ENCODE measurements around the gene HDAC2.

GRCh38 chr6:113970805-113971676 lies at the start of gene HDAC2:
- TF ChIP-seq CTCF (IDR thresholded peaks at IDR 0.05) (no peak), POLR2A (IDR thresholded peaks at IDR 0.05) (peak; percentile 42 to 54)

Measured in Peyer's patch (tissue), 4 donors.